PC-3 (cell line): ENCODE results near the gene TUT7.

Experiments
- CTCF ChIP-seq: fragments of 300-600 bp; sonication (generic); conservative IDR thresholded peaks from 2 replicates; pipeline ENCODE4 v1.5.1; 2017; ENCODE audit warnings: antibody characterized with exemption, low read depth, mild to moderate bottlenecking, low read length
- EZH2 ChIP-seq: fragments of 300-600 bp; sonication (generic); IDR thresholded peaks from one replicate; pipeline ENCODE4 v1.6.1; 2017; ENCODE audit warnings: antibody characterized with exemption, mild to moderate bottlenecking, low read length; ENCODE audit not compliant: unreplicated experiment

DNA sequence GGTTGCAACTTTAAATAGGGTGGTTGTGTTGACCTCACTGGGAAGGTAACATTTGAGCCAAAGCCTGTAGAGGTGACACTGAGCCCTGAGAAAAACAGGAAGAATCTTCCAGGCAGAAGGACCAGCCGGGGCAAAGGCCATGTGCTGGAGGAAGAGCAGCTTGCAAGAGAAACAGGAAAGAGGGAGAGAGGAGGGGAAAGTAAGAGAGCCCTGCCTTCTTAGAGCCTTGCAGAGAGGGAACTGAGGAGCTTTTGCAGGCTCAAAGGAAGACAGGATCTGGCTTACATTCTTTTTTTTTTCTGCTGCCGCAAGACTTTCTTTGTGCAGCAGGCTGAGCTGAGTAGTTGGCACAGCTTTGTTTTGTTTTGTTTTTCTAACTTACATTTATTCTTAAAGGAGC lies 112.1 kb downstream of the TUT7 start:
- TF ChIP-seq CTCF, result no peak
- no peak for TF ChIP-seq EZH2
